GM23338 (cell line): ENCODE data around the gene COL5A2.

ENCODE experiments used
- CTCF ChIP-seq, 2 experiments: fragments of 200-600 bp in 1 of 2; sonication (generic) in 1 of 2; conservative IDR thresholded peaks; 2 replicates each; pipeline versions ENCODE4 v1.5.1 to v1.6.1; 2016 to 2017; ENCODE audit warnings: antibody characterized with exemption in 2 of 2, low read depth in 2 of 2, mild to moderate bottlenecking in 2 of 2, moderate library complexity in 1 of 2
- EZH2 ChIP-seq: fragments of 200-600 bp; sonication (generic); IDR thresholded peaks from one replicate; pipeline ENCODE4 v1.8.0; 2017; ENCODE audit warnings: antibody characterized with exemption, mild to moderate bottlenecking, low read depth; ENCODE audit not compliant: unreplicated experiment
- JUNB ChIP-seq: IDR thresholded peaks from one replicate; pipeline ENCODE4 v1.6.1; 2016; ENCODE audit warnings: antibody characterized with exemption; ENCODE audit not compliant: unreplicated experiment
- POLR2AphosphoS5 ChIP-seq: IDR thresholded peaks from 2 replicates; pipeline ENCODE4 v1.6.1; 2016; ENCODE audit warnings: antibody characterized with exemption, low read depth
- STAT1 ChIP-seq: IDR thresholded peaks from one replicate; pipeline ENCODE4 v1.6.1; 2016; ENCODE audit warnings: antibody characterized with exemption; ENCODE audit not compliant: unreplicated experiment

GRCh38 chr2:189116979-189117378, 62.6 kb downstream of the COL5A2 start:
- no peak for TF ChIP-seq STAT1
- no peak for TF ChIP-seq CTCF (conservative IDR thresholded peaks at IDR 0.05; ENCODE audit: low read depth in 2 of 2)
- TF ChIP-seq JUNB = no peak
- no peak for TF ChIP-seq EZH2
- no peak for TF ChIP-seq POLR2AphosphoS5
